ENCODE measurements around the gene CCNDBP1. TPM values are rescaled to one million over a fixed set of nuclear protein-coding genes. Genes with fewer than 3 reads are reported as not detected.
"Not testable (repeated sequence)": the region's sequence is repeated elsewhere in the genome, so short reads cannot be mapped to it uniquely, and the experiment has no call there.

The CCNDBP1 gene
- total RNA-seq, 1 experiment from 2014 or later = 20.4 TPM

DNA sequence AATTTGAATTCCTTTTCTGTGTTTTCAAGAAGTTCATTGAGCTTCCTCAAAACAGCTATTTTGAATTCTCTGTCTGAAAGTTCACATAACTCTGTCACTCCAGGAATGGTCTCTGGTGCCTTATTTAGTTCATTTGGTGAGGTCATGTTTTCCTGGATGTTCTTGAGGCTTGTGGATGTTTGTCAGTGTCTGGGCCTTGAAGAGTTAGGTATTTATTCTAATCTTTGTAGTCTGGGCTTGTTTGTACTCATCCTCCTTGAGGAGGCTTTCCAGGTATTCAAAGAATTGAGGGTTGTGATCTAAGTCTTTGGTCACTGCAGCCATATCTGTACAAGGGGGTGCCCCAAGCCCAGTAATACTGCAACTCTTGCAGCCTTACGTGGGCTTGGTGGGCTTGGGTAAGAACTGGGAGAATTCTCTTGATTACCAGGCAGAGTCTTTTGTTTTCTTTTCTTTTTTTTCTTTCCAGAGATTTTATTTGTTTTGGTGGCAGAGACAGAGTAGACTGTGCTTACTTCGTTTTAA, 19.3 kb upstream of the CCNDBP1 start (continued):
- TF ChIP-seq, protein P1, sequence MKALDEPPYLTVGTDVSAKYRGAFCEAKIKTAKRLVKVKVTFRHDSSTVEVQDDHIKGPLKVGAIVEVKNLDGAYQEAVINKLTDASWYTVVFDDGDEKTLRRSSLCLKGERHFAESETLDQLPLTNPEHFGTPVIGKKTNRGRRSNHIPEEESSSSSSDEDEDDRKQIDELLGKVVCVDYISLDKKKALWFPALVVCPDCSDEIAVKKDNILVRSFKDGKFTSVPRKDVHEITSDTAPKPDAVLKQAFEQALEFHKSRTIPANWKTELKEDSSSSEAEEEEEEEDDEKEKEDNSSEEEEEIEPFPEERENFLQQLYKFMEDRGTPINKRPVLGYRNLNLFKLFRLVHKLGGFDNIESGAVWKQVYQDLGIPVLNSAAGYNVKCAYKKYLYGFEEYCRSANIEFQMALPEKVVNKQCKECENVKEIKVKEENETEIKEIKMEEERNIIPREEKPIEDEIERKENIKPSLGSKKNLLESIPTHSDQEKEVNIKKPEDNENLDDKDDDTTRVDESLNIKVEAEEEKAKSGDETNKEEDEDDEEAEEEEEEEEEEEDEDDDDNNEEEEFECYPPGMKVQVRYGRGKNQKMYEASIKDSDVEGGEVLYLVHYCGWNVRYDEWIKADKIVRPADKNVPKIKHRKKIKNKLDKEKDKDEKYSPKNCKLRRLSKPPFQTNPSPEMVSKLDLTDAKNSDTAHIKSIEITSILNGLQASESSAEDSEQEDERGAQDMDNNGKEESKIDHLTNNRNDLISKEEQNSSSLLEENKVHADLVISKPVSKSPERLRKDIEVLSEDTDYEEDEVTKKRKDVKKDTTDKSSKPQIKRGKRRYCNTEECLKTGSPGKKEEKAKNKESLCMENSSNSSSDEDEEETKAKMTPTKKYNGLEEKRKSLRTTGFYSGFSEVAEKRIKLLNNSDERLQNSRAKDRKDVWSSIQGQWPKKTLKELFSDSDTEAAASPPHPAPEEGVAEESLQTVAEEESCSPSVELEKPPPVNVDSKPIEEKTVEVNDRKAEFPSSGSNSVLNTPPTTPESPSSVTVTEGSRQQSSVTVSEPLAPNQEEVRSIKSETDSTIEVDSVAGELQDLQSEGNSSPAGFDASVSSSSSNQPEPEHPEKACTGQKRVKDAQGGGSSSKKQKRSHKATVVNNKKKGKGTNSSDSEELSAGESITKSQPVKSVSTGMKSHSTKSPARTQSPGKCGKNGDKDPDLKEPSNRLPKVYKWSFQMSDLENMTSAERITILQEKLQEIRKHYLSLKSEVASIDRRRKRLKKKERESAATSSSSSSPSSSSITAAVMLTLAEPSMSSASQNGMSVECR (CRISPR knock-in tag; IDR thresholded peaks at IDR 0.05; ENCODE audit: borderline replicate concordance) = no peak
- TF ChIP-seq ETV6 (CRISPR knock-in tag; IDR thresholded peaks at IDR 0.05) (no peak), ZNF219 (CRISPR knock-in tag; IDR thresholded peaks at IDR 0.05; ENCODE audit: borderline replicate concordance) (no peak), GRHL2 (CRISPR knock-in tag; IDR thresholded peaks at IDR 0.05; ENCODE audit: insufficient replicate concordance, severe bottlenecking) (no peak), CBFB (CRISPR knock-in tag; IDR thresholded peaks at IDR 0.05; ENCODE audit: low read depth) (no peak), NFYB (CRISPR knock-in tag; conservative IDR thresholded peaks at IDR 0.05; ENCODE audit: low read depth) (no peak)
- TF ChIP-seq, protein P2, sequence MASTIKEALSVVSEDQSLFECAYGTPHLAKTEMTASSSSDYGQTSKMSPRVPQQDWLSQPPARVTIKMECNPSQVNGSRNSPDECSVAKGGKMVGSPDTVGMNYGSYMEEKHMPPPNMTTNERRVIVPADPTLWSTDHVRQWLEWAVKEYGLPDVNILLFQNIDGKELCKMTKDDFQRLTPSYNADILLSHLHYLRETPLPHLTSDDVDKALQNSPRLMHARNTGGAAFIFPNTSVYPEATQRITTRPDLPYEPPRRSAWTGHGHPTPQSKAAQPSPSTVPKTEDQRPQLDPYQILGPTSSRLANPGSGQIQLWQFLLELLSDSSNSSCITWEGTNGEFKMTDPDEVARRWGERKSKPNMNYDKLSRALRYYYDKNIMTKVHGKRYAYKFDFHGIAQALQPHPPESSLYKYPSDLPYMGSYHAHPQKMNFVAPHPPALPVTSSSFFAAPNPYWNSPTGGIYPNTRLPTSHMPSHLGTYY (CRISPR knock-in tag; IDR thresholded peaks at IDR 0.05) = no peak

DNA sequence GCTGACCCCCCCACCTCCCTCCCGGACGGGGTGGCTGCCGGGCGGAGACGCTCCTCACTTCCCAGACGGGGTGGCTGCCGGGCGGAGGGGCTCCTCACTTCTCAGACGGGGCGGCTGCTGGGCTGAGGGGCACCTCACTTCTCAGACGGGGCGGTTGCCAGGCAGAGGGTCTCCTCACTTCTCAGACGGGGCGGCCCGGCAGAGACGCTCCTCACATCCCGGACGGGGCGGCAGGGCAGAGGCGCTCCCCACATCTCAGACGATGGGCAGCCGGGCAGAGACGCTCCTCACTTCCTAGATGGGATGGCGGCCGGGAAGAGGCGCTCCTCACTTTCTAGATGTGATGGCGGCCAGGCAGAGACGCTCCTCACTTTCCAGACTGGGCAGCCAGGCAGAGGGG, 17.9 kb upstream of the CCNDBP1 start:
- Mint-ChIP-seq H3K9me3 (peaks cover 21% of the 10 kb centered on the region), H3K36me3 (peaks cover 31% of the 10 kb centered on the region)
- H3K27me3 Mint-ChIP-seq (ENCODE audit: low read depth); POLR2A ChIA-PET; H3K4me1 Mint-ChIP-seq; ATAC-seq; CTCF ChIA-PET; H3K27ac Mint-ChIP-seq; DNase-seq (ENCODE audit: low spot score); H3K4me3 Mint-ChIP-seq: not testable (repeated sequence)

DNA sequence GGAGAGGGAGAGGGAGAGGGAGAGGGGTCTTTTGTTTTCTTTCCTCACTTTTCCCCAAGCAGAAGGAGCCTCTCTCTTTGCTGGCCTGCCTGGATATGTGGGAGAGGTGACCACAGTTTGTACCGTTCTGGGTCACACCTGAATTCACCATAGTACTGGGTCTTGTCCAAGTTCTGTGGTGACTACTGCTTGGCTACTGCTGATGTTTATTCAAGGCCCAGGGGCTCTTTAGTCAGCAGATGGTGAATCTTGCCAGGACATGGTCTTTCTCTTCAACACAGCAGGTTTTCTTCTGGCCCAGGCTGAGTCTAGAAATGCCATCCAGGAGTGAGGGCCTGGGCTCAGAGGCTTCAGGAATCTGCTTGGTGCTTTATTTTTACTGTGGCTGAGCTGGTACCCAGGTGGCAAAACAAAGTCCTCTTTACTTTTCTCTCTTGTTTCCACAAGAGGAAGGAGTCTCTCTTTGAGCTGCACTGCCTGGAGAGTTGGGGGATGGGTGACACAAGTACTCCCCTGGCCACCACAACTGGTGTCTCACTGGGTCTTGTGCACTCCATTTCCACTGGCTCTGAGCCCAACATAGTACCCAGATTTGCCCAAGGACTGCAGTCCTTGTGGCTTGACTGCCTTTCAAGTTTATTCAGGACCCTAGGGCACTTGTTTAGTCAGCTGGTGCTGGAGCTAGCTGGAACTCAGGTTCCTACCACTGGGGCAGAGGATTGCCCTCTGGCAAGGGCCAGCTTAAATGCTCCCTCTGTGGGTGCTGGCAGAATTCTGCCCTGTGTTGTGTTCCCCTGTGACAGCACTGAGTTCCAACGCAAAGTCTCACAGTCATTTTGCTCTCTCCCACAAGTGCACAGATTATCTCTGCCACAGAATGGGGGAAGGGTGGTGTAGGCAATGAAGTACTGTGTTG, 16.8 kb upstream of the CCNDBP1 start:
- no peak for ATAC-seq
- Mint-ChIP-seq H3K36me3 (peaks cover 36% of the 10 kb centered on the region), H3K27ac (no peak overlapping the region), H3K9me3 (peaks cover 26% of the 10 kb centered on the region), H3K4me1 (peaks cover 10% of the 10 kb centered on the region), H3K27me3 (ENCODE audit: low read depth) (no peaks in the 10 kb centered on the region), H3K4me3 (no peak overlapping the region)
- POLR2A ChIA-PET = no interaction called here
- CTCF ChIA-PET = interaction anchor here (1.3 kb wide), 1 partner anchor 57 kb away, joined by 4 read pairs; no protein-coding TSS in a partner anchor
- TF ChIP-seq ZNF416 (CRISPR knock-in tag; IDR thresholded peaks at IDR 0.05) = no peak
- no peak for TF ChIP-seq SMAD3 (CRISPR knock-in tag; IDR thresholded peaks at IDR 0.05; ENCODE audit: borderline replicate concordance)
- TF ChIP-seq, protein P3, sequence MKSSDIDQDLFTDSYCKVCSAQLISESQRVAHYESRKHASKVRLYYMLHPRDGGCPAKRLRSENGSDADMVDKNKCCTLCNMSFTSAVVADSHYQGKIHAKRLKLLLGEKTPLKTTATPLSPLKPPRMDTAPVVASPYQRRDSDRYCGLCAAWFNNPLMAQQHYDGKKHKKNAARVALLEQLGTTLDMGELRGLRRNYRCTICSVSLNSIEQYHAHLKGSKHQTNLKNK (CRISPR knock-in tag; IDR thresholded peaks at IDR 0.05) = no peak
- TF ChIP-seq, protein P4, sequence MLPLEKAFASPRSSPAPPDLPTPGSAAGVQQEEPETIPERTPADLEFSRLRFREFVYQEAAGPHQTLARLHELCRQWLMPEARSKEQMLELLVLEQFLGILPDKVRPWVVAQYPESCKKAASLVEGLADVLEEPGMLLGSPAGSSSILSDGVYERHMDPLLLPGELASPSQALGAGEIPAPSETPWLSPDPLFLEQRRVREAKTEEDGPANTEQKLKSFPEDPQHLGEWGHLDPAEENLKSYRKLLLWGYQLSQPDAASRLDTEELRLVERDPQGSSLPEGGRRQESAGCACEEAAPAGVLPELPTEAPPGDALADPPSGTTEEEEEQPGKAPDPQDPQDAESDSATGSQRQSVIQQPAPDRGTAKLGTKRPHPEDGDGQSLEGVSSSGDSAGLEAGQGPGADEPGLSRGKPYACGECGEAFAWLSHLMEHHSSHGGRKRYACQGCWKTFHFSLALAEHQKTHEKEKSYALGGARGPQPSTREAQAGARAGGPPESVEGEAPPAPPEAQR (CRISPR knock-in tag; IDR thresholded peaks at IDR 0.05) = no peak
- TF ChIP-seq, protein P5, sequence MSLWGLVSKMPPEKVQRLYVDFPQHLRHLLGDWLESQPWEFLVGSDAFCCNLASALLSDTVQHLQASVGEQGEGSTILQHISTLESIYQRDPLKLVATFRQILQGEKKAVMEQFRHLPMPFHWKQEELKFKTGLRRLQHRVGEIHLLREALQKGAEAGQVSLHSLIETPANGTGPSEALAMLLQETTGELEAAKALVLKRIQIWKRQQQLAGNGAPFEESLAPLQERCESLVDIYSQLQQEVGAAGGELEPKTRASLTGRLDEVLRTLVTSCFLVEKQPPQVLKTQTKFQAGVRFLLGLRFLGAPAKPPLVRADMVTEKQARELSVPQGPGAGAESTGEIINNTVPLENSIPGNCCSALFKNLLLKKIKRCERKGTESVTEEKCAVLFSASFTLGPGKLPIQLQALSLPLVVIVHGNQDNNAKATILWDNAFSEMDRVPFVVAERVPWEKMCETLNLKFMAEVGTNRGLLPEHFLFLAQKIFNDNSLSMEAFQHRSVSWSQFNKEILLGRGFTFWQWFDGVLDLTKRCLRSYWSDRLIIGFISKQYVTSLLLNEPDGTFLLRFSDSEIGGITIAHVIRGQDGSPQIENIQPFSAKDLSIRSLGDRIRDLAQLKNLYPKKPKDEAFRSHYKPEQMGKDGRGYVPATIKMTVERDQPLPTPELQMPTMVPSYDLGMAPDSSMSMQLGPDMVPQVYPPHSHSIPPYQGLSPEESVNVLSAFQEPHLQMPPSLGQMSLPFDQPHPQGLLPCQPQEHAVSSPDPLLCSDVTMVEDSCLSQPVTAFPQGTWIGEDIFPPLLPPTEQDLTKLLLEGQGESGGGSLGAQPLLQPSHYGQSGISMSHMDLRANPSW (CRISPR knock-in tag; conservative IDR thresholded peaks at IDR 0.05; ENCODE audit: low read depth) = no peak
- no peak for TF ChIP-seq RORB (CRISPR knock-in tag; IDR thresholded peaks at IDR 0.05)
- no peak for TF ChIP-seq EMX1 (CRISPR knock-in tag; IDR thresholded peaks at IDR 0.05)
- TF ChIP-seq GRHL2 (CRISPR knock-in tag; IDR thresholded peaks at IDR 0.05; ENCODE audit: insufficient replicate concordance, severe bottlenecking) = no peak
- TF ChIP-seq TEAD1 (CRISPR knock-in tag; IDR thresholded peaks at IDR 0.05) = no peak
- DNase-seq (ENCODE audit: low spot score) = no peak

Data from WTC11 (cell line).